ENCODE data around the gene PTPRCAP.

DNA sequence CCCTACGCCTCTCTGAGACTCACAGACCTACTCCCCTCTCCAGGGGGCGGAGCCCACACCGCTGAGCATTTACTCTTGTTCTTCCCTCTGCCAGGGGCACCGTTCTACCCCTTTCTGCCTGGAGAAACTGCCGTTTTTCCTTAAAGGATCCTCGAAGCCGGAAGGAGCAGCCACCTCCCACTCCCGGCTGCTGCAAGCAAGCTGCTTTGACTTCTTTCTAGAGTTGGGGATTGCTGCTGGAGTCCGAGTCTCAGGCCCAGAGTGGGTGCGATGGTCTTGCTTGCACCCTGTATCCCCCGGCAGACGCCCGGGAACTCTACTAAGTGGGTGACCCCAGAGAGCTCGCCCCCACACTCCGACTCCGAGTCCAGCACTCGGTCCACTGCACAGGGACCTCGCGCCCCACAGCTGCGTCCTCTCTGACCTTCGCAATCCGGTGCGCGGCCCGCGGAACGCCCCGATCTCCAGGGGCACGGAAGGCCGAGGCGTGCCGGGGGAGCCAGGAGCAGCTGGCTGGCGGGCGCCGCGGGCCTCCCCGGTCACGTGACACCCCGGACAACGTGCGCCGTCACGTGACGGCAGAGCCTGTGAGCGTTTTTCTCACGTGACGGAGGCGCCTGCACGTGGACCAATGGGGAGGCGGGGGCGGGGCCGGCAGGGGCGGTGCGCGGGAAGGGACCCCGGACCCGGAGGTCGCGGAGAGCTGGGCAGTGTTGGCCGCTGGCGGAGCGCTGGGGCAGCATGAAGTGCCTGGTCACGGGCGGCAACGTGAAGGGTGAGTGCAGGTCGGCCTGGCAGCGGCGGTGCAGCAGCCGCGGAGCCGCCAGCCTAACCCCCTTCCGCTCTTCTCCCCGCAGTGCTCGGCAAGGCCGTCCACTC lies 45.9 kb downstream of the PTPRCAP start, which contains the start of gene RAD9A:
- TF ChIP-seq, protein P1, sequence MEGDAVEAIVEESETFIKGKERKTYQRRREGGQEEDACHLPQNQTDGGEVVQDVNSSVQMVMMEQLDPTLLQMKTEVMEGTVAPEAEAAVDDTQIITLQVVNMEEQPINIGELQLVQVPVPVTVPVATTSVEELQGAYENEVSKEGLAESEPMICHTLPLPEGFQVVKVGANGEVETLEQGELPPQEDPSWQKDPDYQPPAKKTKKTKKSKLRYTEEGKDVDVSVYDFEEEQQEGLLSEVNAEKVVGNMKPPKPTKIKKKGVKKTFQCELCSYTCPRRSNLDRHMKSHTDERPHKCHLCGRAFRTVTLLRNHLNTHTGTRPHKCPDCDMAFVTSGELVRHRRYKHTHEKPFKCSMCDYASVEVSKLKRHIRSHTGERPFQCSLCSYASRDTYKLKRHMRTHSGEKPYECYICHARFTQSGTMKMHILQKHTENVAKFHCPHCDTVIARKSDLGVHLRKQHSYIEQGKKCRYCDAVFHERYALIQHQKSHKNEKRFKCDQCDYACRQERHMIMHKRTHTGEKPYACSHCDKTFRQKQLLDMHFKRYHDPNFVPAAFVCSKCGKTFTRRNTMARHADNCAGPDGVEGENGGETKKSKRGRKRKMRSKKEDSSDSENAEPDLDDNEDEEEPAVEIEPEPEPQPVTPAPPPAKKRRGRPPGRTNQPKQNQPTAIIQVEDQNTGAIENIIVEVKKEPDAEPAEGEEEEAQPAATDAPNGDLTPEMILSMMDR (conservative IDR thresholded peaks at IDR 0.05; ENCODE audit: low read depth, low read length) = no peak
- no peak for TF ChIP-seq EZH2 (IDR thresholded peaks at IDR 0.05; ENCODE audit: low read length, unreplicated experiment)
- no peak for TF ChIP-seq EZH2phosphoT487 (IDR thresholded peaks at IDR 0.05; ENCODE audit: borderline replicate concordance, low read length)
